GM23248 (cell line): Measurements from ENCODE around the gene LYPD6B.

Experiments
- EZH2 ChIP-seq: fragments of 200-600 bp; sonication (generic); IDR thresholded peaks from 2 replicates; pipeline ENCODE4 v1.6.1; 2018; ENCODE audit warnings: antibody characterized with exemption, mild to moderate bottlenecking; ENCODE audit not compliant: insufficient read depth, poor library complexity, severe bottlenecking
- EZH2phosphoT487 ChIP-seq: fragments of 200-600 bp; sonication (generic); IDR thresholded peaks from 2 replicates; pipeline ENCODE4 v1.6.1; 2018; ENCODE audit warnings: antibody characterized with exemption, moderate library complexity, mild to moderate bottlenecking, low read depth; ENCODE audit not compliant: insufficient read depth

DNA sequence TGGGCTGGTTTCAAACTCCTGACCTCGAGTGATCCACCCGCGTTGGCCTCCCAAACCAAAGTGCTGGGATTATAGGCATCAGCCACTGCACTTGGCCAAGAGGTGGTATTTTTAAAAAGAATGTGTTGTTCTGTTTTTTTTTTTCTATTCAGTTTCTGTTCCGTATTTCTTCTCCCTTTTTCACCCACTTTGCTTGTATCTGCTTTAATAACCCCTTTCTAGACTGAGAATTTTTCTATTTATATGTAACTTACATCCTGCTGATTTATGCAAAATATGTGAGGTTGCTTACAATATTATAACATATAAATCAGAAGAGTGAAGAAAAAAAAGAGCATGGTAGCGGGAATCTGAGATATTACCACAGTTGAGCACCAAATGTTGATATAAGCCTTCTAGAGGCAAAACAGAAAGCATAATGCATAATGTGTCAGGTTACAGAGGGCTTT lies 17.2 kb upstream of the LYPD6B start:
- TF ChIP-seq EZH2, result no peak
- no peak for TF ChIP-seq EZH2phosphoT487
